Activated naive CD4-positive, alpha-beta T cell treated with anti-CD3 and anti-CD28 coated beads, Interleukin-2, amount 10 ng/mL, durations not matched to agents 7 days and 5 days (primary cell): ENCODE results near the gene ATL1.
"Not testable (repeated sequence)": the region's sequence is repeated elsewhere in the genome, so short reads cannot be mapped to it uniquely, and the experiment has no call there.

ENCODE experiments used
- CTCF ChIA-PET: fragments of 350-600 bp; sonication (Branson Sonifier 250); formaldehyde crosslinking; loops from one replicate; lab custom pipeline; 2021; ENCODE audit warnings: antibody characterized with exemption; lab: Charles Lee
- DNase-seq: peaks from one replicate; pipeline ENCODE4 v3.0.0-alpha.2; 2020
- H3K27ac Mint-ChIP-seq: one replicate; pipeline ENCODE4 v1.8.0; 2021; ENCODE audit warnings: mild to moderate bottlenecking, moderate library complexity, mixed read lengths
- H3K27me3 Mint-ChIP-seq: one replicate; pipeline ENCODE4 v1.8.0; 2021; ENCODE audit warnings: mild to moderate bottlenecking, mixed read lengths
- H3K36me3 Mint-ChIP-seq: one replicate; pipeline ENCODE4 v1.8.0; 2021; ENCODE audit warnings: mixed read lengths
- H3K4me1 Mint-ChIP-seq: one replicate; pipeline ENCODE4 v1.8.0; 2021; ENCODE audit warnings: mixed read lengths
- H3K4me3 Mint-ChIP-seq: one replicate; pipeline ENCODE4 v1.8.0; 2021; ENCODE audit warnings: mild to moderate bottlenecking, moderate library complexity, mixed read lengths
- H3K9me3 Mint-ChIP-seq: one replicate; pipeline ENCODE4 v1.8.0; 2021; ENCODE audit warnings: mixed read lengths

The ATL1 gene

DNA sequence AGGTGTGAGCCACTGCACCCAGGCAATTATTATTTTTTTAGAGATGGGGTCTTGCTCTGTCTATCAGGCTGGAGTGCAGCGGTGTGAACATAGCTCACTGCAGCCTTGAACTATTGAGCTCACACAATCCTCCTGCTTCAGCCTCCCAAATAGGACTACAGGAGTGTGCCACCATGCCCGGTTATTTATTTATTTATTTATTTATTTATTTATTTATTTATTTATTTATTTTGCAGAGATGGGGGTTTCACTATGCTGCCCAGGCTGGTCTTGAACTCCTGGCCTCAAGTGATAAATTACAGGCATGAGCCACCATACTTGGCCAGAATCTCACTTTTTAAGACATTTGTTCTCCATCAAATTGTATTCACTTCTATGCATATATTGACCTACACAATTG is 56.3 kb downstream of the ATL1 start:
- CTCF ChIA-PET, result interaction anchor here (1.3 to 3.1 kb wide), 5 partner anchors 10 to 244 kb away, joined by 3 to 20 read pairs (median 4); no protein-coding TSS in a partner anchor
- H3K4me1 Mint-ChIP-seq, result no peaks in the 10 kb centered on the region

DNA sequence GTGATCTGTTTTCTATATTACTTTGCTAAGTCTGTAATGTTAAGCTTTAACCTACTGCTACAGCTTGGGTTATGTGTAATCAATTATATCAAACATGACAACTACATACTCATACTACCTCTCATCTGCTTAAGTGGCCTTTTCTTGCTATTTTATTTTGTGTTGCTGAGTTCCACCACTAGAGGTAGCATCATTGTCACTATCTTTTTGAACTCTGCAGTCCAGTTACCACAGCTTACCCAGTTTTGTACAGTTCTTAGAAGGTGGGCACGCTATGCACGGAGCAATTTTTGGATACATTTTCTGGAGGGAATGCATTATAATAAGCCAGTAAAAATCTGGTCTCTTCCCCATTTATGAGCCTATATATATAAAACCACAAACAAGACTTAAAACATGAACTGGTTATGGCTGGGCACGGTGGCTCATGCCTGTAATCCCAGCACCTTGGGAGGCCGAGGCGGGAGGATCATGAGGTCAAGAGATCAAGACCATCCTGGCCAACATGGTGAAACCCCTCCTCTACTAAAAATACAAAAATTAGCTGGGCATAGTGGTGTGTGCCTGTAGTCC is 59.7 kb downstream of the ATL1 start:
- no peak for DNase-seq

More for the DNA sequence above, 56.3 kb downstream of the ATL1 start:
- no peaks in the 10 kb centered on the region for H3K9me3 Mint-ChIP-seq
- no peak overlapping the region for H3K27ac Mint-ChIP-seq
- no peaks in the 10 kb centered on the region for H3K27me3 Mint-ChIP-seq
- H3K4me3 Mint-ChIP-seq, result no peak overlapping the region
- no peak for DNase-seq
- H3K36me3 Mint-ChIP-seq, result no peaks in the 10 kb centered on the region

DNA sequence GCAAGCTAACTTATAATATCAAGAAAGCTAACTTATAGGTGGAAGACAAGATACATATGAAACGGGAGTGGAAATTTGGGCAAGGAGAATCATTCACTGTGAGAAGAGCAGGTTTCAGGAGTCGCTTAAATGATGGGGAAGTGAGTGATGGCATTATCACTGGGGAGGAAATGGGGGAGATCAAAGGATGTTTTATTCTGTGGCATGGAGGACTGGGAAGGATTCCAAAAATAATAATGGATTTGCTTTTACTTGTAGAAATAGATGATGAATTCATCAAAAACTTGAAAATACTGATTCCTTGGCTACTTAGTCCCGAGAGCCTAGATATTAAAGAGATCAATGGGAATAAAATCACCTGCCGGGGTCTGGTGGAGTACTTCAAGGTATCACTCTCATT is 60.4 kb downstream of the ATL1 start:
- CTCF ChIA-PET, result interaction anchor here (0.7 to 3.3 kb wide), 12 partner anchors 13 to 240 kb away, joined by 3 to 44 read pairs (median 4); partner anchors contain the start of gene ATL1
- Mint-ChIP-seq H3K4me3 (no peak overlapping the region), H3K36me3 (no peaks in the 10 kb centered on the region), H3K27me3 (no peaks in the 10 kb centered on the region), H3K9me3 (no peaks in the 10 kb centered on the region), H3K27ac (no peak overlapping the region), H3K4me1 (no peaks in the 10 kb centered on the region)
- no peak for DNase-seq

More for the DNA sequence above, 59.7 kb downstream of the ATL1 start:
- Mint-ChIP-seq H3K9me3 (no peaks in the 10 kb centered on the region), H3K4me1 (no peaks in the 10 kb centered on the region), H3K36me3 (no peaks in the 10 kb centered on the region), H3K4me3 (no peak overlapping the region), H3K27ac (no peak overlapping the region), H3K27me3 (no peaks in the 10 kb centered on the region)
- CTCF ChIA-PET, result interaction anchor here (0.6 to 3.3 kb wide), 13 partner anchors 12 to 241 kb away, joined by 3 to 44 read pairs (median 4); partner anchors contain the start of gene ATL1

DNA sequence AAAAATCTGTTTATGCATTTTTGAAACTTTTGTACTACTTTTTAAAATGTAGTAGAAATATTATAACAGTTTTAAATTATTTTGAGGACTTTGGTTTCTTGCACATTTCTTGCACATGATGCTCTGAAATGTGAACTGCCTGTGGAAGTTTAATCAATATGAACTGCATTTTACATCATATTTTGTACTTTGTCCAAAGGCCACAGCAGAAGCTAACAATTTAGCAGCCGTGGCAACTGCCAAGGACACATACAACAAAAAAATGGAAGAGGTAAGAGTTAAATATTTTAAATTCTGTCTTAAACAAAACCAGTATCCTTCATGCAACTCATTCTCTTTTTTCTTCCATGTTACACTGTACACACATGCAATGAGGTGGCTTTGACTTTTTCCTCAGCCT is 63.0 kb downstream of the ATL1 start:
- no peak overlapping the region for H3K27ac Mint-ChIP-seq
- no peaks in the 10 kb centered on the region for H3K36me3 Mint-ChIP-seq
- CTCF ChIA-PET, result no interaction called here
- H3K9me3 Mint-ChIP-seq, result no peaks in the 10 kb centered on the region
- H3K4me3 Mint-ChIP-seq, result no peak overlapping the region
- H3K27me3 Mint-ChIP-seq, result no peaks in the 10 kb centered on the region
- no peak for DNase-seq
- no peaks in the 10 kb centered on the region for H3K4me1 Mint-ChIP-seq

DNA sequence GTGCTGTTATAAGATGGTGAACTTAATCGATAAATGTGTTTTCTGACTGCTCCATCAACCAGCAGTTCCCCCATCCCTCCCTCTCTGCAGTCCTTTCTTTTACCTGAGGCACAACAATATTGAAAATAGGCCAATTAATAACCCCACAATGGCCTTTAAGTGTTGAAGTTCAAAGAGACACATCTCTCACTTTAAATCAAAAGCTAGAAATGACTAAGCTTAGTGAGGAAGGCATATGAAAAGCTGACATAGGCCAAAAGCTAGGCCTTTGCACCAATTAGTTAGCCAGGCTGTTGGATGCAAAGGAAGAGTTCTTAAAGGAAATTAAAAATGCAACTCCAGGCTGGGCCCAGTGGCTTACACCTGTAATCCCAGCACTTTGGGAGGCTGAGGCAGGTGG is 64.5 kb downstream of the ATL1 start:
- no peaks in the 10 kb centered on the region for H3K4me1 Mint-ChIP-seq
- H3K27ac Mint-ChIP-seq, result no peak overlapping the region
- H3K9me3 Mint-ChIP-seq, result no peaks in the 10 kb centered on the region
- H3K36me3 Mint-ChIP-seq, result no peaks in the 10 kb centered on the region
- no peak overlapping the region for H3K4me3 Mint-ChIP-seq
- H3K27me3 Mint-ChIP-seq, result no peaks in the 10 kb centered on the region
- no peak for DNase-seq
- CTCF ChIA-PET, result interaction anchor here (1.0 to 2.2 kb wide), 2 partner anchors 148 to 152 kb away, joined by 3 to 11 read pairs; no protein-coding TSS in a partner anchor

DNA sequence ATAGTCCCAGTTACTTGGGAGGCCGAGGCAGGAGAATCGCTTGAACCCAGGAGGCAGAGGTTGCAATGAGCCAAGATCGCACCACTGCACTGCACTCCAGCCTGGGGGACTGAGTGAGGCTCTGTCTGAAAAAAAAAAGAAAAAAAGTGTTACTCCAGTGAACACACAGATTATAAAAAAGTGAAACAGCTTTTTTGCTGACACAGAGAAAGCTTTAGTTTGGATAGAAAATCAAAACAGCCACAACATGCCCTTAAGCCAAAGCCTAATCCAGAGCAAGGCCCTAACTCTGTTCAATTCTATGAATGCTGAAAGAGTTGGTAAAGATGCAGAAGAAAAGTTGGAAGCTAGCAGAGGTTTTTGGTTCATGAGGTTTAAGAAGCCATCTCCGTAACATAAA is 65.0 kb downstream of the ATL1 start:
- CTCF ChIA-PET, result interaction anchor here (1.0 to 2.2 kb wide), 2 partner anchors 148 to 152 kb away, joined by 3 to 11 read pairs; no protein-coding TSS in a partner anchor
- H3K4me3 Mint-ChIP-seq, H3K27me3 Mint-ChIP-seq, H3K4me1 Mint-ChIP-seq, H3K9me3 Mint-ChIP-seq, H3K36me3 Mint-ChIP-seq, H3K27ac Mint-ChIP-seq, DNase-seq: not testable (repeated sequence)

DNA sequence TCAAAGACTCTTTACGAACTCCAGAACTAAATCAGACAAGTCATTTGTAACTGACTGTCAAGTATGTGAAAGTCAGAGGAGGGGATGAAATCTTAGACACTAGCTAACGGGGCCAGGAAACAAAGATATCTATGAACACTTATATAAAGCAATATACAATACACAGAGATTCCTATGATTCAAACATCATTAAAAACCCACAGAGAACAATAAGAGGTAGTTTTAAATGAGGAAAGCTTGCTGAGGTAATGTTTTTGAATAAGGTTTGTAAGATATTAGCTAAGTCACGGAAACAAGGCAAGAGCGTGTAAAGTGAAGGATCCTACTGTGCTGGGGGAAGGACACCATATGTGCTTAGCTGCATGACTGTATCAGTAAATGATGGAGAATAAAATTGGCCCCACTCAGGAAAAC is 71.5 kb downstream of the ATL1 start:
- H3K4me1 Mint-ChIP-seq, result no peaks in the 10 kb centered on the region

DNA sequence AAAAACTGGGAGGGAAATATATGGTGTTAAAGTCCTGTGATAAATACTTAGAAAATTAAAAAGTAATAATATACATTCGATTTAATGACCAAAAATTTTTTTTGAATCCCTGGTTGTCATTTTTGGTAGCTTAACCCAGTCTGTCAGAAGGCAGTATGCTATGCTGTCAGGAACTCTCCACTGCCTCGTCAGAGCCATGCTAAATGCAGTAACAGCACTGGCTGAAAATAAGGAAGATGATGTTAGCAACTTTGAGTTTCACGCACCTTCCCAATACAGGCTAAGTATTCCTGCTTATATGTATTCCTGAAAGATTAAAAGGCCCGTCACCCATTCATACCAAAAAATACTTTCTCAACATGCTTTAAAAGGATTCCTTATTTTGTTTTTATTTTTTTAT is 74.0 kb downstream of the ATL1 start:
- CTCF ChIA-PET, result no interaction called here
- H3K4me1 Mint-ChIP-seq, result no peaks in the 10 kb centered on the region
- H3K27me3 Mint-ChIP-seq, result no peaks in the 10 kb centered on the region
- H3K4me3 Mint-ChIP-seq, result no peak overlapping the region
- no peaks in the 10 kb centered on the region for H3K36me3 Mint-ChIP-seq
- no peak for DNase-seq
- no peak overlapping the region for H3K27ac Mint-ChIP-seq
- no peaks in the 10 kb centered on the region for H3K9me3 Mint-ChIP-seq

More for the DNA sequence above, 71.5 kb downstream of the ATL1 start:
- CTCF ChIA-PET, result interaction anchor here (1.0 to 3.3 kb wide), 2 partner anchors 12 to 145 kb away, joined by 3 to 13 read pairs; no protein-coding TSS in a partner anchor
- no peak for DNase-seq
- no peaks in the 10 kb centered on the region for H3K9me3 Mint-ChIP-seq
- no peaks in the 10 kb centered on the region for H3K36me3 Mint-ChIP-seq
- H3K4me3 Mint-ChIP-seq, result no peak overlapping the region
- H3K27ac Mint-ChIP-seq, result no peak overlapping the region
- H3K27me3 Mint-ChIP-seq, result no peaks in the 10 kb centered on the region

DNA sequence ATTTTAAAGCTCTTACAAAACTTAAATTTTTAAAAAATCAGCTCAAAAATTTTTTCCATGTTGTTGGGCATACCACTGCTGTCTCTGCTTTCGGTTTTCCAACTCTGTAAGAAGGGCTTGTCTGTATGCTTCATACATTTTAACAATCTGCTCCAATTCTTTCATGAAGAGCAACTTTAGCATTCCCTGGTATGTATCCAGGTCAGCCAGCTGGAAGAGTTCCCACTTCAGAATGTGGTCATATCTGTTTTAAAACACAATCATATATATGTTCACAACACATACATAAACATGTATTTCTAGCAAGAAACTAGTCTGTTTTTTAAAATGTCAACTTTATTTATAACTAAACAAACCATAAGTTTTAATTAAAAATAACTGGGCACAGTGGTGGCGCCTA is 75.2 kb downstream of the ATL1 start:
- no peaks in the 10 kb centered on the region for H3K27me3 Mint-ChIP-seq
- CTCF ChIA-PET, result no interaction called here
- H3K4me3 Mint-ChIP-seq, result no peak overlapping the region
- H3K4me1 Mint-ChIP-seq, result no peaks in the 10 kb centered on the region
- DNase-seq, result no peak
- H3K9me3 Mint-ChIP-seq, result no peaks in the 10 kb centered on the region
- no peaks in the 10 kb centered on the region for H3K36me3 Mint-ChIP-seq
- H3K27ac Mint-ChIP-seq, result no peak overlapping the region

DNA sequence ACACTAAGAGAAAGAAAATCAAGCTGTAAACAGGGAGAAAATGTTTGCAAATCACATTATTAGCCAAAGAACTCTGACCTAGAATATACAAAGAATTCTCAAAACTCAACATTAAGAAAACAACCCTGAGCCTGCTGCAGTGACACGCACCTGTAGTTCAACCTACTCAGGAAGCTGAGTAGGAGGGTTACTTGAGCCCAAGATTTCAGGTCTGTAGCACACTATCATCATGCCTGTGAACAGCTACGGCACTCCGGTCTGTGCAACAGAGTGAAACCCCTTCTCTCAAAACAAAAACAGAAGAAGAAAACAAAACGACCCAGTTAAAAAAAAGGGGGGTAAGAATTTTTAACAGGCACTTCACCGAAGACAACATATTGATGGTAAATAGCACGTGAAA is 87.3 kb downstream of the ATL1 start:
- Mint-ChIP-seq H3K4me1 (no peaks in the 10 kb centered on the region), H3K9me3 (no peaks in the 10 kb centered on the region), H3K27me3 (no peaks in the 10 kb centered on the region), H3K27ac (no peak overlapping the region), H3K4me3 (no peak overlapping the region), H3K36me3 (no peaks in the 10 kb centered on the region)
- CTCF ChIA-PET, result no interaction called here
- no peak for DNase-seq

DNA sequence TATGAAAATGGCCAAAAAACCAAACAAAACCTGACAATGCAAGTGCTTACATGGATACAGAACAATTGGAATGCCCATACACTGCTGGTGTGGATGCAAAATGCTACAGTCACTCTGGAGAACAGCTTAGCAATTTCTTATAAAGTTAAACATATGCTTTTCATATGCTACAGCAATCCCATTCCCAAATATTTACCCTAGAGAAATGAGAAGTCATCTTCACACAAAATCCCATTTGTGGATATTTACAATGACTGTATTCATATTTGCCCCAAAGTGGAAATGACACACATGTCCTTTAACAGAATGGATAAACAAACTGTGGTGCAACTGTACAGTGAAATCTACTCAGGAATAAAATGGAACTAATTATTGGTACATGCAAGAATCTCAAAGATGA is 87.8 kb downstream of the ATL1 start:
- no peaks in the 10 kb centered on the region for H3K4me1 Mint-ChIP-seq
- H3K36me3 Mint-ChIP-seq, result no peaks in the 10 kb centered on the region
- DNase-seq, result no peak
- no peaks in the 10 kb centered on the region for H3K9me3 Mint-ChIP-seq
- no peak overlapping the region for H3K27ac Mint-ChIP-seq
- H3K27me3 Mint-ChIP-seq, result no peaks in the 10 kb centered on the region
- CTCF ChIA-PET, result no interaction called here
- no peak overlapping the region for H3K4me3 Mint-ChIP-seq

DNA sequence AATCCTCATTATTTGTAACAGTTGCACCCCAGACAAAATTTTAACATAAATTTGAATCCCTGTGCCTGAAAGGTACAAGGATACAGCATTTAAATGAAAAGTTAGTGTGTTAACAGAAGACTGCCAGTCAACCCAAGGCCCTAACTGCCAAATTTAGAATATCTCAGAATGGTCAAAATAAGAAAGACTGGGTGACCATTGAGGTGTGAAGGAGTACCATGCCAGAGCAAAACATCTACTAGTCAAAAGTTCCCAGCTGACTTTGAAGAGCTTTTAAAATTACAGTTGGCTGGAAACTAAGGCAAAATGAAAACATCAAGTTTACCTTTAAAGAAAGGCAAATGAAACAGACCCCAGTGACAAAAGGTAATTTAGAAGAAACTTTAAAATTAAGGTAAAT is 89.7 kb downstream of the ATL1 start:
- CTCF ChIA-PET, result interaction anchor here (1.2 kb wide), 1 partner anchor 21 kb away, joined by 3 read pairs; no protein-coding TSS in a partner anchor

DNA sequence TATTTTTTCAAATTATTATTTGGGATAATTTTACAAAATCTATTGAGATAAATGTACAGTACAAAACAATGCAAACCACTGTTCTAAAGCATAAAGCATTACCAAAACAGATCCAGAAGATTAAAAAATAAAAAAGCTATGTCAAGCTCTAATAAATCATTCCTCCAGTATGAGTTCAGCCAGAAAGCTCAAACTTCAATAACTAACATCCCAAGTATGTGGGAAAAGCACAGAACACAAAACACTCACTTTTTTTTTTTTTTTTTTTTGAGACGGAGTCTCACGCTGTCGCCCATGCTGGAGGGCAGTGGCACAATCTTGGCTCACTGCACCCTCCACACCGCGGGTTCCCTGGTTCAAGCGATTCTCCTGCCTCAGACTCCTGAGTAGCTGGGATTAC is 96.8 kb downstream of the ATL1 start:
- no peak for DNase-seq
- CTCF ChIA-PET, result interaction anchor here (1.1 kb wide), 1 partner anchor 98 kb away, joined by 3 read pairs; no protein-coding TSS in a partner anchor
- Mint-ChIP-seq H3K27ac (no peak overlapping the region), H3K36me3 (peaks cover 3% of the 10 kb centered on the region), H3K9me3 (no peaks in the 10 kb centered on the region), H3K27me3 (no peaks in the 10 kb centered on the region), H3K4me1 (no peaks in the 10 kb centered on the region), H3K4me3 (no peak overlapping the region)

More for the DNA sequence above, 89.7 kb downstream of the ATL1 start:
- H3K27ac Mint-ChIP-seq, result no peak overlapping the region
- no peaks in the 10 kb centered on the region for H3K4me1 Mint-ChIP-seq
- no peaks in the 10 kb centered on the region for H3K9me3 Mint-ChIP-seq
- DNase-seq, result no peak
- H3K4me3 Mint-ChIP-seq, result no peak overlapping the region
- H3K36me3 Mint-ChIP-seq, result no peaks in the 10 kb centered on the region
- H3K27me3 Mint-ChIP-seq, result no peaks in the 10 kb centered on the region

DNA sequence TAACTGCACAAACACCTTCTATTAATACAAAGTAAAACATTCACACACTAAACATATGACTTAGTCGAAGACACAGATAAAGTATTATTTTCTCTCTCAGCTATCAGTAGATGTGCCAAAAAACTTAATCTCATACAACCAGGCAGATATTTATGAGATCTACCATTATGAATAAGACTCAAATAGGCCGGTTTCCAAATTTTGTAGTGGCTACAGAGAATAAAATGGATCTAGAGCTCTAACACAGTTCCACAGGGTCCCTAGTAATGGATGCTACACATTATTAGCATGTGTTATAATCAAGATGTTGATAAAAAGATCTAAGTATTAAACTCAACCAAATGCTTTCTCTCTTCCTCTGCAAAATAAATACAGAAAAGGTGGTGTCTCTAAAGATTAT is 97.8 kb downstream of the ATL1 start:
- CTCF ChIA-PET, result interaction anchor here (0.6 kb wide), 1 partner anchor 536 kb away, joined by 3 read pairs; no protein-coding TSS in a partner anchor
- H3K27me3 Mint-ChIP-seq, result no peaks in the 10 kb centered on the region
- peaks cover 3% of the 10 kb centered on the region for H3K36me3 Mint-ChIP-seq
- H3K9me3 Mint-ChIP-seq, result no peaks in the 10 kb centered on the region
- DNase-seq, result no peak
- no peaks in the 10 kb centered on the region for H3K4me1 Mint-ChIP-seq
- H3K27ac Mint-ChIP-seq, result no peak overlapping the region
- H3K4me3 Mint-ChIP-seq, result no peak overlapping the region

DNA sequence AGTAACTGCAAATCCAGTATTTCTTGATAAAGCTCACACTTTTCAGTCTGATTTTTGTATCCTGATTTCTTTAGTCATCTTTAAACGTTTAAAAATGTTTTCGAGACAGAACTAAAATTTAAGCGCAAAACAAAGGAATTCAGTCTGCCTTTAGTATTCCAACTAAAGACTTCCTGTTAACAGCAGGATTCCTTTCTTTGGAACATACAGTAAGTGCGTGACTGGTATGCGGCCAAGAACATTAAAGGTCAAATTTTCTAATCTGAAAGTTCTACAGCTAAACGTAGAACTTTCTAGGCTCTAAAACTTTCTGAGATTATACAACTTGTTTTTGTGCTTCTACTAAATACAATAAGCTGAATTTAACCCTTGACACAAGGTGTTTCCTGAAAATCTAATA is 98.3 kb downstream of the ATL1 start:
- Mint-ChIP-seq H3K36me3 (peaks cover 3% of the 10 kb centered on the region), H3K4me3 (no peak overlapping the region), H3K27ac (no peak overlapping the region), H3K4me1 (no peaks in the 10 kb centered on the region), H3K9me3 (no peaks in the 10 kb centered on the region), H3K27me3 (no peaks in the 10 kb centered on the region)
- CTCF ChIA-PET, result no interaction called here
- DNase-seq, result no peak
